Measurements from ENCODE around the gene CIDEC.

The CIDEC gene

DNA sequence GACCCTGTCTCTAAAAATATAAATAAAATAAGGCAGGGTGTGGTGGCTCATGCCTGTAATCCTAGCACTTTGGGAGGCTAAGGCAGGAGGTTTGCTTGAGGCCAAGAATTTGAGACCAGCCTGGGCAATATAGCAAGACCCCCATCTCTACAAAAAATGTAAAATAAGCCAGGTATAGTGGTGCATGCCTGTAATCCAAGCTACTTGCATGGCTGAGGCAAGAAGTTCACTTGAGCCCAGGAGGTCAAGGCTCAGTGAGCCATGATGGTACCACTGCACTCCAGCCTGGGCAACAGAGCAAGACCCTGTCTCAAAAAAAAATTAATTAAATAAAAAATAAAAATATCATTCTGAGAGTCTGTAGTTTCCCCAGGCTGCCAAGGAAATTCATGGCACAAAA lies 6.3 kb upstream of the CIDEC start:
- H4K91ac ChIP-seq (ENCODE audit: low read depth, low read length, poor library complexity) = no peak overlapping the region

GRCh38 chr3:9884555-9885165 lies 4.6 kb upstream of the CIDEC start:
- Histone ChIP-seq H4K91ac (ENCODE audit: low read depth, low read length, poor library complexity) (no peak overlapping the region), H3K79me1 (ENCODE audit: low read depth, low read length) (no peaks in the 10 kb centered on the region), H3K27me3 (ENCODE audit: control insufficient read depth in 3 of 3, insufficient read depth in 3 of 3, low read depth in 1 of 3, low read length in 3 of 3) (peaks cover 0 to 11% (median 0%) of the 10 kb centered on the region in 3 experiments), H2BK12ac (ENCODE audit: low read length) (no peak overlapping the region), H2BK120ac (ENCODE audit: low read depth, low read length) (no peak overlapping the region), H3K9me3 (replicated peaks in 1 of 2; ENCODE audit: control insufficient read depth in 2 of 2, insufficient read depth in 1 of 2, low read depth in 1 of 2, low read length in 2 of 2) (no peaks in the 10 kb centered on the region), H2AK5ac (ENCODE audit: low read depth, low read length) (no peak overlapping the region), H3K4me3 (ENCODE audit: low read length in 2 of 2) (no peak overlapping the region), H4K8ac (ENCODE audit: low read depth, low read length) (no peak overlapping the region), H2AFZ (ENCODE audit: low read length) (no peak overlapping the region), H3K4me2 (ENCODE audit: insufficient read depth, low read length, poor library complexity, severe bottlenecking) (no peak overlapping the region), H3K36me3 (replicated peaks in 1 of 2; ENCODE audit: control insufficient read depth in 2 of 2, insufficient read depth in 2 of 2, low read length in 2 of 2) (no peaks in the 10 kb centered on the region), H3K18ac (ENCODE audit: low read length) (no peak overlapping the region), H2BK5ac (ENCODE audit: low read length) (no peak overlapping the region), H3K14ac (ENCODE audit: low read length) (no peak overlapping the region), H3K4ac (ENCODE audit: low read length) (no peak overlapping the region), H3K23ac (ENCODE audit: low read depth, low read length, poor library complexity) (no peak overlapping the region), H3K27ac (replicated peaks; ENCODE audit: low read length) (no peak overlapping the region), H3K9ac (ENCODE audit: low read depth, low read length, poor library complexity) (no peak overlapping the region), H3K4me1 (ENCODE audit: control insufficient read depth in 2 of 2, insufficient read depth in 1 of 2, low read depth in 1 of 2, low read length in 2 of 2) (no peaks in the 10 kb centered on the region), H2BK15ac (ENCODE audit: low read length) (no peak overlapping the region)
- whole genome bisulfite sequencing, 2 donors (ENCODE audit: extremely low coverage in 2 of 2, insufficient read length in 2 of 2, insufficient replicate concordance in 1 of 2) = no CpG with 5 or more reads among the region's 11 CpGs
- no peak for DNase-seq (ENCODE audit: low spot score)

More for the DNA sequence above, 6.3 kb upstream of the CIDEC start:
- H2BK12ac ChIP-seq (ENCODE audit: low read length) = no peak overlapping the region
- no peak overlapping the region for H2AK5ac ChIP-seq (ENCODE audit: low read depth, low read length)
- H3K23ac ChIP-seq (ENCODE audit: low read depth, low read length, poor library complexity) = no peak overlapping the region
- no peak overlapping the region for H3K4me2 ChIP-seq (ENCODE audit: insufficient read depth, low read length, poor library complexity, severe bottlenecking)
- H3K79me1 ChIP-seq (ENCODE audit: low read depth, low read length) = peaks cover 5% of the 10 kb centered on the region
- H3K4me3 ChIP-seq (ENCODE audit: low read length in 2 of 2) = no peak overlapping the region
- no peak overlapping the region for H3K4ac ChIP-seq (ENCODE audit: low read length)
- no peaks in the 10 kb centered on the region for H3K36me3 ChIP-seq (replicated peaks in 1 of 2; ENCODE audit: control insufficient read depth in 2 of 2, insufficient read depth in 2 of 2, low read length in 2 of 2)
- no peak overlapping the region for H3K9ac ChIP-seq (ENCODE audit: low read depth, low read length, poor library complexity)
- no peak overlapping the region for H3K14ac ChIP-seq (ENCODE audit: low read length)
- no peak overlapping the region for H2BK15ac ChIP-seq (ENCODE audit: low read length)
- peaks cover 0 to 8% (median 0%) of the 10 kb centered on the region in 3 experiments for H3K27me3 ChIP-seq (ENCODE audit: control insufficient read depth in 3 of 3, insufficient read depth in 3 of 3, low read depth in 1 of 3, low read length in 3 of 3)
- no peak overlapping the region for H2BK120ac ChIP-seq (ENCODE audit: low read depth, low read length)
- no peak overlapping the region for H3K18ac ChIP-seq (ENCODE audit: low read length)
- H3K4me1 ChIP-seq (ENCODE audit: control insufficient read depth in 2 of 2, insufficient read depth in 1 of 2, low read depth in 1 of 2, low read length in 2 of 2) = no peaks in the 10 kb centered on the region
- no peak overlapping the region for H3K27ac ChIP-seq (replicated peaks; ENCODE audit: low read length)
- no peak for DNase-seq (ENCODE audit: low spot score)
- no peak overlapping the region for H2AFZ ChIP-seq (ENCODE audit: low read length)
- H4K8ac ChIP-seq (ENCODE audit: low read depth, low read length) = no peak overlapping the region
- H2BK5ac ChIP-seq (ENCODE audit: low read length) = no peak overlapping the region
- H3K9me3 ChIP-seq (replicated peaks in 1 of 2; ENCODE audit: control insufficient read depth in 2 of 2, insufficient read depth in 1 of 2, low read depth in 1 of 2, low read length in 2 of 2) = no peaks in the 10 kb centered on the region

DNA sequence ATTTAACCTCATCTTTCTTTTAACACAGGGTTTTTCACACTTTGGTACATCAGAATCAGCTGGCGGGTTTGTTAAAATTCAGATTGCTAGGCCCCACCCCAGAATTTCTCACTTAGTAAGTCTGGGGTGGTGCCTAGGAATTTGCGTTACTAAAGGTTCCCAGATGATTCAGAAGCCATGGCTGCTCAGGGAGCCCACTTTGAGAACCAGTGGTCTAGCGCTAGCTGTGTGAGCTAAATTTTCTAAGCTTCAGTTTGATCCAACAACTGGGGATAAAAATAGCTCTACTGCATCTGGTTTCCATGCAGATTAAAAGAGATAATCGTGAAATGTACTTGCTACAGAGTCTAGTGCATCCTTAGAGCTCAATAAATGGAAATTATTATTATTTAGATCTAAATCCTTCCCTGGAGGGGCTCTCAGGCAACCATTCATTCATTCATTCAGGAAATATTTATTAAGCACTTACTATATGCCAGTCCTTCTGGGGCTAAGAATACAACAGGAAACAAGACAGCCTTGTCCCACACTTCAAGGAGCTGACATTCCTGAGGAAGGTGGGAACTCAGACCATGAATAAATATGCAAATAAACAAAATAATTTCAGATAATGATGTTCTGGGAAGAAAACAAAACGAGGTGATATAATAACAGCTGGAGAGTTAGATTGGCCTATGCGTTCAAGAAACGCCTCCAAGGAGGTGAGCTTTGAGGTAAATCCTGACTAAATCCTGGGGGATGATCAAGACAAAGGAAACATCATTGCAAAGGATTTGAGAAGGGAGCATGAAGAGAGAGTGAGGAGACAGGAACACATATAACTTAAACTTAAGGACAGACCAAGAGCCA lies 3.9 kb upstream of the CIDEC start:
- no peak overlapping the region for H2BK15ac ChIP-seq (ENCODE audit: low read length)
- no peak overlapping the region for H3K4ac ChIP-seq (ENCODE audit: low read length)
- H2AK5ac ChIP-seq (ENCODE audit: low read depth, low read length) = no peak overlapping the region
- H3K4me3 ChIP-seq (ENCODE audit: low read length in 2 of 2) = no peak overlapping the region
- no peak overlapping the region for H2AFZ ChIP-seq (ENCODE audit: low read length)
- H3K27ac ChIP-seq (replicated peaks; ENCODE audit: low read length) = no peak overlapping the region
- no peak overlapping the region for H3K9ac ChIP-seq (ENCODE audit: low read depth, low read length, poor library complexity)
- no peak overlapping the region for H3K23ac ChIP-seq (ENCODE audit: low read depth, low read length, poor library complexity)
- no peak overlapping the region for H4K8ac ChIP-seq (ENCODE audit: low read depth, low read length)
- no peaks in the 10 kb centered on the region for H3K4me1 ChIP-seq (ENCODE audit: control insufficient read depth in 2 of 2, insufficient read depth in 1 of 2, low read depth in 1 of 2, low read length in 2 of 2)
- no peak overlapping the region for H2BK5ac ChIP-seq (ENCODE audit: low read length)
- H3K4me2 ChIP-seq (ENCODE audit: insufficient read depth, low read length, poor library complexity, severe bottlenecking) = no peak overlapping the region
- no peak overlapping the region for H2BK12ac ChIP-seq (ENCODE audit: low read length)
- DNase-seq (ENCODE audit: low spot score) = no peak
- no CpG with 5 or more reads among the region's 7 CpGs for WGBS, 2 donors (ENCODE audit: extremely low coverage in 2 of 2, insufficient read length in 2 of 2, insufficient replicate concordance in 1 of 2)
- no peaks in the 10 kb centered on the region for H3K9me3 ChIP-seq (replicated peaks in 1 of 2; ENCODE audit: control insufficient read depth in 2 of 2, insufficient read depth in 1 of 2, low read depth in 1 of 2, low read length in 2 of 2)
- no peaks in the 10 kb centered on the region for H3K36me3 ChIP-seq (replicated peaks in 1 of 2; ENCODE audit: control insufficient read depth in 2 of 2, insufficient read depth in 2 of 2, low read length in 2 of 2)
- H4K91ac ChIP-seq (ENCODE audit: low read depth, low read length, poor library complexity) = no peak overlapping the region
- H3K18ac ChIP-seq (ENCODE audit: low read length) = no peak overlapping the region
- no peaks in the 10 kb centered on the region for H3K79me1 ChIP-seq (ENCODE audit: low read depth, low read length)
- no peak overlapping the region for H3K14ac ChIP-seq (ENCODE audit: low read length)
- H2BK120ac ChIP-seq (ENCODE audit: low read depth, low read length) = no peak overlapping the region
- H3K27me3 ChIP-seq (ENCODE audit: control insufficient read depth in 3 of 3, insufficient read depth in 3 of 3, low read depth in 1 of 3, low read length in 3 of 3) = peaks cover 0 to 8% (median 0%) of the 10 kb centered on the region in 3 experiments

GRCh38 chr3:9881441-9881840 lies 1.4 kb upstream of the CIDEC start:
- no peak overlapping the region for H2BK120ac ChIP-seq (ENCODE audit: low read depth, low read length)
- no peaks in the 10 kb centered on the region for H3K79me1 ChIP-seq (ENCODE audit: low read depth, low read length)
- no peak overlapping the region for H3K27ac ChIP-seq (replicated peaks; ENCODE audit: low read length)
- no peak for DNase-seq (ENCODE audit: low spot score)
- no peak overlapping the region for H2BK12ac ChIP-seq (ENCODE audit: low read length)
- H2BK15ac ChIP-seq (ENCODE audit: low read length) = no peak overlapping the region
- peaks cover 0 to 15% (median 0%) of the 10 kb centered on the region in 3 experiments for H3K27me3 ChIP-seq (ENCODE audit: control insufficient read depth in 3 of 3, insufficient read depth in 3 of 3, low read depth in 1 of 3, low read length in 3 of 3)
- H4K91ac ChIP-seq (ENCODE audit: low read depth, low read length, poor library complexity) = no peak overlapping the region
- no peak overlapping the region for H3K14ac ChIP-seq (ENCODE audit: low read length)
- H3K18ac ChIP-seq (ENCODE audit: low read length) = no peak overlapping the region
- no peak overlapping the region for H3K4ac ChIP-seq (ENCODE audit: low read length)
- no peaks in the 10 kb centered on the region for H3K36me3 ChIP-seq (replicated peaks in 1 of 2; ENCODE audit: control insufficient read depth in 2 of 2, insufficient read depth in 2 of 2, low read length in 2 of 2)
- H2BK5ac ChIP-seq (ENCODE audit: low read length) = no peak overlapping the region
- H4K8ac ChIP-seq (ENCODE audit: low read depth, low read length) = no peak overlapping the region
- no peak overlapping the region for H3K9ac ChIP-seq (ENCODE audit: low read depth, low read length, poor library complexity)
- no peak overlapping the region for H3K23ac ChIP-seq (ENCODE audit: low read depth, low read length, poor library complexity)
- H3K9me3 ChIP-seq (replicated peaks in 1 of 2; ENCODE audit: control insufficient read depth in 2 of 2, insufficient read depth in 1 of 2, low read depth in 1 of 2, low read length in 2 of 2) = no peaks in the 10 kb centered on the region
- no peak overlapping the region for H2AFZ ChIP-seq (ENCODE audit: low read length)
- no peaks in the 10 kb centered on the region for H3K4me1 ChIP-seq (ENCODE audit: control insufficient read depth in 2 of 2, insufficient read depth in 1 of 2, low read depth in 1 of 2, low read length in 2 of 2)
- no peak overlapping the region for H2AK5ac ChIP-seq (ENCODE audit: low read depth, low read length)
- no CpG with 5 or more reads among the region's 1 CpG for WGBS, 2 donors (ENCODE audit: extremely low coverage in 2 of 2, insufficient read length in 2 of 2, insufficient replicate concordance in 1 of 2)
- no peak overlapping the region for H3K4me2 ChIP-seq (ENCODE audit: insufficient read depth, low read length, poor library complexity, severe bottlenecking)
- no peak overlapping the region for H3K4me3 ChIP-seq (ENCODE audit: low read length in 2 of 2)

Measured in neuronal stem cell (in vitro differentiated cells).